GM04503 (cell line): ENCODE results near the gene VAMP3.

Experiments used
- DNase-seq: peaks from one replicate; pipeline ENCODE4 v3.0.0-alpha.2; 2012; ENCODE audit warnings: low read depth

Gene VAMP3

GRCh38 chr1:7813677-7814373 is 42.7 kb downstream of the VAMP3 start:
- DNase-seq = no peak

GRCh38 chr1:7821282-7821681 is 50.2 kb downstream of the VAMP3 start:
- DNase-seq = no peak

GRCh38 chr1:7824701-7825100 is 53.6 kb downstream of the VAMP3 start:
- no peak for DNase-seq

- no peak for DNase-seq
These were observed 55.3 kb downstream of the VAMP3 start for GRCh38 chr1:7826363-7826762.

- DNase-seq = no peak
These were observed 56.2 kb downstream of the VAMP3 start for GRCh38 chr1:7827126-7827955.
